Mesodermal cell (in vitro differentiated cells): ENCODE results near the gene RASSF5.

Source experiments
- H3K27ac ChIP-seq: 2 replicates; pipeline ENCODE4 v1.7.0; 2013; ENCODE audit warnings: mild to moderate bottlenecking, low read depth, low read length, moderate library complexity; ENCODE audit not compliant: severe bottlenecking
- H3K36me3 ChIP-seq: 2 replicates; pipeline ENCODE4 v1.7.1; 2013; ENCODE audit warnings: mild to moderate bottlenecking, low read length, moderate library complexity; ENCODE audit not compliant: control insufficient read depth, insufficient read depth
- H3K4me1 ChIP-seq: one replicate; pipeline ENCODE4 v1.7.1; 2013; ENCODE audit warnings: mild to moderate bottlenecking, low read length; ENCODE audit not compliant: insufficient read depth, control insufficient read depth, poor library complexity, severe bottlenecking
- H3K4me3 ChIP-seq: 2 replicates; pipeline ENCODE4 v1.7.0; 2013; ENCODE audit warnings: low read length, control low read depth, mild to moderate bottlenecking; ENCODE audit not compliant: insufficient read depth, poor library complexity, severe bottlenecking; ENCODE audit errors: extremely low read depth
- H3K9me3 ChIP-seq: 2 replicates; pipeline ENCODE4 v1.7.1; 2013; ENCODE audit warnings: mild to moderate bottlenecking, low read length, moderate library complexity; ENCODE audit not compliant: control insufficient read depth
- WGBS, 2 experiments: methylation state at CpG; one replicate each; pipeline ENCODE4 v1.1.5; 2013; ENCODE audit warnings: missing lambda C conversion rate in 2 of 2; ENCODE audit not compliant: insufficient coverage in 2 of 2; 5-methylcytosine and 5-hydroxymethylcytosine counted together

RASSF5 gene

GRCh38 chr1:206557636-206558473 lies 50.5 kb downstream of the RASSF5 start:
- Histone ChIP-seq H3K4me3 (peak overlapping the region; percentile 47), H3K27ac (no peak overlapping the region), H3K36me3 (no peaks in the 10 kb centered on the region), H3K4me1 (peaks cover 33% of the 10 kb centered on the region), H3K9me3 (no peaks in the 10 kb centered on the region)
- WGBS, 2 experiments = 76 to 79% methylated on average over 11 to 12 of the region's 14 CpGs

GRCh38 chr1:206558794-206559671 lies 51.7 kb downstream of the RASSF5 start:
- Histone ChIP-seq H3K4me1 (peaks cover 33% of the 10 kb centered on the region), H3K4me3 (no peak overlapping the region), H3K36me3 (no peaks in the 10 kb centered on the region), H3K9me3 (no peaks in the 10 kb centered on the region), H3K27ac (no peak overlapping the region)
- WGBS, 2 experiments = 90% methylated on average over 2 to 3 of the region's 6 CpGs

GRCh38 chr1:206559672-206559995 lies 52.3 kb downstream of the RASSF5 start:
- Histone ChIP-seq H3K4me3 (no peak overlapping the region), H3K27ac (no peak overlapping the region), H3K36me3 (no peaks in the 10 kb centered on the region), H3K9me3 (no peaks in the 10 kb centered on the region), H3K4me1 (peaks cover 33% of the 10 kb centered on the region)
- WGBS, 2 experiments = 75 to 87% methylated on average over 3 to 4 of the region's 5 CpGs

GRCh38 chr1:206560007-206560716 lies 52.8 kb downstream of the RASSF5 start:
- H3K27ac ChIP-seq = no peak overlapping the region
- peaks cover 32% of the 10 kb centered on the region for H3K4me1 ChIP-seq
- no peak overlapping the region for H3K4me3 ChIP-seq
- H3K36me3 ChIP-seq = no peaks in the 10 kb centered on the region
- 74 to 82% methylated on average over 6 to 9 of the region's 10 CpGs for WGBS, 2 experiments
- H3K9me3 ChIP-seq = no peaks in the 10 kb centered on the region

GRCh38 chr1:206563367-206564207 lies 56.3 kb downstream of the RASSF5 start:
- 100% methylated on average over 1 of the region's 1 CpG; no CpG with 5 or more reads in 1 of the 2 experiments for WGBS, 2 experiments
- Histone ChIP-seq H3K27ac (no peak overlapping the region), H3K4me3 (no peak overlapping the region), H3K4me1 (peaks cover 7% of the 10 kb centered on the region), H3K9me3 (no peaks in the 10 kb centered on the region), H3K36me3 (no peaks in the 10 kb centered on the region)

GRCh38 chr1:206565995-206566394 lies 58.7 kb downstream of the RASSF5 start:
- H3K36me3 ChIP-seq = no peaks in the 10 kb centered on the region
- no peak overlapping the region for H3K4me3 ChIP-seq
- no peaks in the 10 kb centered on the region for H3K9me3 ChIP-seq
- H3K27ac ChIP-seq = no peak overlapping the region
- H3K4me1 ChIP-seq = no peaks in the 10 kb centered on the region
- 91% methylated on average over 4 of the region's 4 CpGs; no CpG with 5 or more reads in 1 of the 2 experiments for WGBS, 2 experiments

GRCh38 chr1:206566999-206567398 lies 59.7 kb downstream of the RASSF5 start:
- H3K9me3 ChIP-seq = no peaks in the 10 kb centered on the region
- no peak overlapping the region for H3K27ac ChIP-seq
- H3K4me3 ChIP-seq = no peak overlapping the region
- no peaks in the 10 kb centered on the region for H3K36me3 ChIP-seq
- 67 to 80% methylated on average over 1 of the region's 4 CpGs for WGBS, 2 experiments
- H3K4me1 ChIP-seq = no peaks in the 10 kb centered on the region

- no peaks in the 10 kb centered on the region for H3K9me3 ChIP-seq
- H3K36me3 ChIP-seq = no peaks in the 10 kb centered on the region
- WGBS, 2 experiments = 96 to 100% methylated on average over 5 of the region's 10 CpGs
- H3K27ac ChIP-seq = no peak overlapping the region
- H3K4me1 ChIP-seq = no peaks in the 10 kb centered on the region
- H3K4me3 ChIP-seq = no peak overlapping the region
Measured at GRCh38 chr1:206568256-206568655, 60.9 kb downstream of the RASSF5 start.

- no peak overlapping the region for H3K4me3 ChIP-seq
- H3K4me1 ChIP-seq = no peaks in the 10 kb centered on the region
- H3K36me3 ChIP-seq = no peaks in the 10 kb centered on the region
- 100% methylated on average over 1 to 4 of the region's 8 CpGs for WGBS, 2 experiments
- H3K9me3 ChIP-seq = no peaks in the 10 kb centered on the region
- H3K27ac ChIP-seq = no peak overlapping the region
Measured at GRCh38 chr1:206568779-206569352, 61.5 kb downstream of the RASSF5 start.
